ENCODE data around the gene RBL1. TPM values are rescaled to one million over a fixed set of nuclear protein-coding genes. Genes with fewer than 3 reads are reported as not detected.
"Not testable (repeated sequence)": the region's sequence is repeated elsewhere in the genome, so short reads cannot be mapped to it uniquely, and the experiment has no call there.

RBL1 gene
- total RNA-seq, 1 donor from 2014 or later: 4.9 TPM

DNA sequence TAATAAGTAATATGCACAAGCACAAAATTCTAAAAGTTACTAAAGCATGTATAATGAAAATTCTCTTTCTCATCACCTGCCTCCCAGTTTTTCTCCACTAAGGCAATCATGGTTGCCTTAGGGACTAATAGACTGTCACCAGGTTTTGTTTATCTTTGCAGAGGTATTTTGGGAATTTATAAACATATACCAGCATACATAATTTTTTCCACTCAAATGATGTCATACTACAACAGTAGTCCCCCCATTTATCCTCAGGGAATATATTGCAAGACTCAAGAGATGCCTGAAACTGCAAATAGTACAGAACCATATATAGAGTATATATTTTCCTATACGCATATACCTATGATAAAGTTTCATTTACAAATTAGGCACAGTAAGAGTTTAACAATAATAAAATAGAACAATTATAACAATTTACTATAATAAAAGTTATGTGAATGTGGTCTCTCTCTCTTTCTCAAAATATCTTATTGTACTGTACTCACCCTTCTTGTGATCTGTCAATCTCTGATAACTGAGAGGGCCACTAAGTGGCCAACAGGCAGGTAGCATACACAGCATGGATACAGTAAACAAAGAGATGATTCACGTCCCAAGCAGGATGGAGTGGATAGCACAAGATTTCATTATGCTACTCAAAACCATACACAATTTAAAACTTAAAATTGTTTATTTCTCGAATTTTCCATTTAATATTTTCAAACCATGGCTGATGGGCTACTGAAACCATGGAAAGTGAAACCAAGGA is 19.7 kb downstream of the RBL1 start:
- H3K9me3 Mint-ChIP-seq (ENCODE audit: unreplicated experiment): no peaks in the 10 kb centered on the region
- no peak overlapping the region for H3K4me3 Mint-ChIP-seq (ENCODE audit: unreplicated experiment)
- no peaks in the 10 kb centered on the region for H3K4me1 Mint-ChIP-seq (ENCODE audit: low read depth, unreplicated experiment)
- no peaks in the 10 kb centered on the region for H3K27me3 Mint-ChIP-seq (ENCODE audit: unreplicated experiment)
- no peaks in the 10 kb centered on the region for H3K36me3 Mint-ChIP-seq (ENCODE audit: unreplicated experiment)
- TF ChIP-seq, protein P1, sequence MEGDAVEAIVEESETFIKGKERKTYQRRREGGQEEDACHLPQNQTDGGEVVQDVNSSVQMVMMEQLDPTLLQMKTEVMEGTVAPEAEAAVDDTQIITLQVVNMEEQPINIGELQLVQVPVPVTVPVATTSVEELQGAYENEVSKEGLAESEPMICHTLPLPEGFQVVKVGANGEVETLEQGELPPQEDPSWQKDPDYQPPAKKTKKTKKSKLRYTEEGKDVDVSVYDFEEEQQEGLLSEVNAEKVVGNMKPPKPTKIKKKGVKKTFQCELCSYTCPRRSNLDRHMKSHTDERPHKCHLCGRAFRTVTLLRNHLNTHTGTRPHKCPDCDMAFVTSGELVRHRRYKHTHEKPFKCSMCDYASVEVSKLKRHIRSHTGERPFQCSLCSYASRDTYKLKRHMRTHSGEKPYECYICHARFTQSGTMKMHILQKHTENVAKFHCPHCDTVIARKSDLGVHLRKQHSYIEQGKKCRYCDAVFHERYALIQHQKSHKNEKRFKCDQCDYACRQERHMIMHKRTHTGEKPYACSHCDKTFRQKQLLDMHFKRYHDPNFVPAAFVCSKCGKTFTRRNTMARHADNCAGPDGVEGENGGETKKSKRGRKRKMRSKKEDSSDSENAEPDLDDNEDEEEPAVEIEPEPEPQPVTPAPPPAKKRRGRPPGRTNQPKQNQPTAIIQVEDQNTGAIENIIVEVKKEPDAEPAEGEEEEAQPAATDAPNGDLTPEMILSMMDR (IDR thresholded peaks at IDR 0.05; ENCODE audit: partially characterized antibody, unreplicated experiment): no peak
- H3K27ac Mint-ChIP-seq (ENCODE audit: unreplicated experiment): no peak overlapping the region
- DNase-seq: no peak

- Mint-ChIP-seq H3K9me3 (ENCODE audit: unreplicated experiment) (no peaks in the 10 kb centered on the region), H3K4me3 (ENCODE audit: unreplicated experiment) (no peak overlapping the region), H3K27ac (ENCODE audit: unreplicated experiment) (no peak overlapping the region), H3K4me1 (ENCODE audit: low read depth, unreplicated experiment) (no peaks in the 10 kb centered on the region), H3K27me3 (ENCODE audit: unreplicated experiment) (no peaks in the 10 kb centered on the region), H3K36me3 (ENCODE audit: unreplicated experiment) (no peaks in the 10 kb centered on the region)
- TF ChIP-seq, protein P1 (IDR thresholded peaks at IDR 0.05; ENCODE audit: partially characterized antibody, unreplicated experiment): no peak
- no peak for DNase-seq
These were observed 23.3 kb downstream of the RBL1 start for GRCh38 chr20:37072293-37073196.

- H3K27ac Mint-ChIP-seq (ENCODE audit: unreplicated experiment): no peak overlapping the region
- no peaks in the 10 kb centered on the region for H3K27me3 Mint-ChIP-seq (ENCODE audit: unreplicated experiment)
- no peak for DNase-seq
- TF ChIP-seq, protein P1 (IDR thresholded peaks at IDR 0.05; ENCODE audit: partially characterized antibody, unreplicated experiment): no peak
- no peaks in the 10 kb centered on the region for H3K4me1 Mint-ChIP-seq (ENCODE audit: low read depth, unreplicated experiment)
- no peaks in the 10 kb centered on the region for H3K36me3 Mint-ChIP-seq (ENCODE audit: unreplicated experiment)
- H3K9me3 Mint-ChIP-seq (ENCODE audit: unreplicated experiment): no peaks in the 10 kb centered on the region
- no peak overlapping the region for H3K4me3 Mint-ChIP-seq (ENCODE audit: unreplicated experiment)
These were observed 24.3 kb downstream of the RBL1 start for GRCh38 chr20:37071481-37071911.

- not testable (repeated sequence) for H3K4me1 Mint-ChIP-seq (ENCODE audit: low read depth, unreplicated experiment); H3K9me3 Mint-ChIP-seq (ENCODE audit: unreplicated experiment); H3K27ac Mint-ChIP-seq (ENCODE audit: unreplicated experiment); DNase-seq; H3K27me3 Mint-ChIP-seq (ENCODE audit: unreplicated experiment); H3K36me3 Mint-ChIP-seq (ENCODE audit: unreplicated experiment); H3K4me3 Mint-ChIP-seq (ENCODE audit: unreplicated experiment)
These were observed 26.2 kb downstream of the RBL1 start for GRCh38 chr20:37069563-37069962.

DNA sequence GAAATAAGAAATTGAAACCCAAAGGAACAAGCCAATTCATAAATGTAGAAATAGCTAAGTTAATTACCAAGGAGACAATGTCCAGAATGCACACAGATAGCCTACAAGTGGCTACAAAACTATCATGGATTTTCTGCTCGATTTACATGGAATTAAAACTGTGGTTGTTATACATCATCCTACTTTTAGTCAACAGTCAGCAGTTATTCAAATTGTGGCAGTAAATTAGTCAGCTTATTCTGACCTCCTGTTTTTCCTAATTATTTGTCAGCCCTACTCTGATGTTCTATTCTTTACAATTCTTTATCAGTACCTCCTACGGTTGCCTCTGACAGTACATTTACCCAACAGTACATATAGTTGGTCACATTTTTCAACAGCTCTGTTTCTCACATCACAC is 29.6 kb downstream of the RBL1 start:
- TF ChIP-seq, protein P1 (IDR thresholded peaks at IDR 0.05; ENCODE audit: partially characterized antibody, unreplicated experiment): no peak
- H3K36me3 Mint-ChIP-seq (ENCODE audit: unreplicated experiment): no peaks in the 10 kb centered on the region
- no peak overlapping the region for H3K27ac Mint-ChIP-seq (ENCODE audit: unreplicated experiment)
- no peaks in the 10 kb centered on the region for H3K27me3 Mint-ChIP-seq (ENCODE audit: unreplicated experiment)
- H3K4me3 Mint-ChIP-seq (ENCODE audit: unreplicated experiment): no peak overlapping the region
- no peaks in the 10 kb centered on the region for H3K4me1 Mint-ChIP-seq (ENCODE audit: low read depth, unreplicated experiment)
- no peaks in the 10 kb centered on the region for H3K9me3 Mint-ChIP-seq (ENCODE audit: unreplicated experiment)
- DNase-seq: no peak

Data from glutamatergic neuron (in vitro differentiated cells).